Small intestine (tissue), 7 donors: Measurements from ENCODE around the gene GCSAM. TPM values are rescaled to one million over a fixed set of nuclear protein-coding genes. Genes with fewer than 3 reads are reported as not detected.

Experiments used
- DNase-seq, 2 donors: peaks; one replicate each; pipeline versions ENCODE4 v3.0.0 to v3.0.0-alpha.2; 2013
- FAIRE-seq: peaks from 2 replicates; lab custom pipeline; 2012; peaks lifted over from hg19 to GRCh38; lab: Jason Lieb, UNC
- H3K27ac ChIP-seq, 3 donors: one replicate each; pipeline ENCODE4 v1.5.1; 2013; ENCODE audit warnings: low read length in 2 of 3, mild to moderate bottlenecking in 2 of 3, control low read depth in 1 of 3, inconsistent platforms in 1 of 3, low read depth in 1 of 3, moderate library complexity in 1 of 3
- H3K27me3 ChIP-seq, 3 donors: one replicate each; pipeline ENCODE4 v1.6.1; 2013; ENCODE audit warnings: low read length in 3 of 3, inconsistent platforms in 1 of 3; ENCODE audit not compliant: control insufficient read depth in 3 of 3, insufficient read depth in 3 of 3
- H3K36me3 ChIP-seq, 3 donors: one replicate each; pipeline ENCODE4 v1.6.1; 2013; ENCODE audit warnings: low read length in 3 of 3, inconsistent platforms in 1 of 3, low read depth in 1 of 3, mild to moderate bottlenecking in 1 of 3, moderate library complexity in 1 of 3; ENCODE audit not compliant: control insufficient read depth in 3 of 3, insufficient read depth in 2 of 3
- H3K4me1 ChIP-seq, 3 donors: one replicate each; pipeline ENCODE4 v1.6.1; 2013; ENCODE audit warnings: low read length in 2 of 3, inconsistent platforms in 1 of 3, low read depth in 1 of 3, mild to moderate bottlenecking in 1 of 3, moderate library complexity in 1 of 3; ENCODE audit not compliant: control insufficient read depth in 3 of 3, insufficient read depth in 2 of 3
- H3K4me3 ChIP-seq, 3 donors: one replicate each; pipeline ENCODE4 v1.5.1; 2013; ENCODE audit warnings: low read length in 3 of 3, control low read depth in 1 of 3, inconsistent platforms in 1 of 3, low read depth in 1 of 3, mild to moderate bottlenecking in 1 of 3, moderate library complexity in 1 of 3
- H3K9me3 ChIP-seq, 2 donors: one replicate each; pipeline ENCODE4 v1.6.1; 2013; ENCODE audit warnings: low read depth in 1 of 2, low read length in 1 of 2; ENCODE audit not compliant: control insufficient read depth in 2 of 2, insufficient read depth in 1 of 2
- WGBS, 3 donors: extraction: QIAGEN DNeasy Blood & Tissue Kit; methylation state at CpG; one replicate each; pipeline ENCODE4 v1.1.7; 2013; 5-methylcytosine and 5-hydroxymethylcytosine counted together
- polyA plus RNA-seq, 4 donors: library from polyadenylated mRNA; stranded (reverse) in 3 of 4; unstranded in 1 of 4; fragments of 200-250 nt in 3 of 4; fragments of 120-200 nt in 1 of 4; gene quantifications; one replicate each; pipeline versions ENCODE4 v1.2.1 to v1.2.3, GENCODE V29; 2013
- donor health status: healthy with polysubstance abuse.
- donor health status: control.
- donor health status: control.
- donor health status: Bipolar disorder and iron deficiency.
- donor health status: healthy.

Gene GCSAM
- polyA plus RNA-seq, 4 donors = 0.54 to 4.2 (median 1.3) TPM; not detected in 1

- Histone ChIP-seq H3K4me1 (peaks cover 2 to 46% (median 4%) of the 10 kb centered on the region in 3 donors), H3K36me3 (peaks cover 0 to 5% (median 0%) of the 10 kb centered on the region in 3 donors), H3K27ac (peak overlapping the region in 2 of 3 donors; percentile 66 to 74), H3K27me3 (peaks cover 0 to 2% (median 0%) of the 10 kb centered on the region in 3 donors), H3K4me3 (no peak overlapping the region), H3K9me3 (no peaks in the 10 kb centered on the region)
- peak; percentile 20 to 74 for DNase-seq
- FAIRE-seq = no peak
- 74 to 76% (median 76%) methylated on average over 9 of the region's 9 CpGs for WGBS, 3 donors
Measured at GRCh38 chr3:112089956-112090886, 42.8 kb downstream of the GCSAM start.

- H3K9me3 ChIP-seq = no peaks in the 10 kb centered on the region
- no peak overlapping the region for H3K27ac ChIP-seq
- H3K27me3 ChIP-seq = peaks cover 0 to 2% (median 0%) of the 10 kb centered on the region in 3 donors
- FAIRE-seq (no peak), DNase-seq (no peak)
- peaks cover 2 to 56% (median 4%) of the 10 kb centered on the region in 3 donors for H3K4me1 ChIP-seq
- 71 to 74% (median 71%) methylated on average over 4 of the region's 4 CpGs for WGBS, 3 donors
- H3K36me3 ChIP-seq = peaks cover 0 to 2% (median 0%) of the 10 kb centered on the region in 3 donors
- H3K4me3 ChIP-seq = no peak overlapping the region
Measured at GRCh38 chr3:112088944-112089343, 44.1 kb downstream of the GCSAM start.

- DNase-seq = peak in 1 of 2 donors; percentile 12
- peaks cover 2 to 54% (median 5%) of the 10 kb centered on the region in 3 donors for H3K4me1 ChIP-seq
- WGBS, 3 donors = 67 to 89% (median 78%) methylated on average over 5 of the region's 5 CpGs
- peak overlapping the region in 2 of 3 donors; percentile 4 to 76 for H3K4me3 ChIP-seq
- no peak for FAIRE-seq
- H3K9me3 ChIP-seq = no peaks in the 10 kb centered on the region
- no peaks in the 10 kb centered on the region for H3K36me3 ChIP-seq
- peak overlapping the region in 1 of 3 donors; percentile 3 for H3K27ac ChIP-seq
- H3K27me3 ChIP-seq = peaks cover 0 to 2% (median 0%) of the 10 kb centered on the region in 3 donors
Measured at GRCh38 chr3:112087746-112088145, 45.3 kb downstream of the GCSAM start.

- Histone ChIP-seq H3K27me3 (peaks cover 0 to 2% (median 0%) of the 10 kb centered on the region in 3 donors), H3K36me3 (no peaks in the 10 kb centered on the region), H3K4me1 (peaks cover 2 to 48% (median 5%) of the 10 kb centered on the region in 3 donors), H3K4me3 (peak overlapping the region; percentile 24 to 76 (median 56)), H3K27ac (peak overlapping the region; percentile 71 to 89 (median 86)), H3K9me3 (no peaks in the 10 kb centered on the region)
- FAIRE-seq (no peak), DNase-seq (peak in 1 of 2 donors; percentile 18)
- WGBS, 3 donors = 52 to 75% (median 52%) methylated on average over 14 of the region's 14 CpGs
Measured at GRCh38 chr3:112086875-112087524, 46.0 kb downstream of the GCSAM start.

- peaks cover 2 to 46% (median 5%) of the 10 kb centered on the region in 3 donors for H3K4me1 ChIP-seq
- FAIRE-seq = no peak
- peak within 1 kb of the TSS; percentile 71 to 89 (median 87) for H3K27ac ChIP-seq
Measured at GRCh38 chr3:112086076-112086854, 46.8 kb downstream of the GCSAM start, which contains the start of gene C3orf52. Gene C3orf52, plus strand, starts transcription at chr3:112086389. Its CDS starts 19 bp downstream, at chr3:112086408.

GRCh38 chr3:112085735-112086075, 47.3 kb downstream of the GCSAM start:
- peak overlapping the region in 2 of 3 donors; percentile 56 to 76 for H3K4me3 ChIP-seq
- no peaks in the 10 kb centered on the region for H3K9me3 ChIP-seq
- DNase-seq (peak in 1 of 2 donors; percentile 30), FAIRE-seq (no peak)
- peaks cover 0 to 2% (median 0%) of the 10 kb centered on the region in 3 donors for H3K27me3 ChIP-seq
- H3K36me3 ChIP-seq = no peaks in the 10 kb centered on the region
- WGBS, 3 donors = 24 to 31% (median 31%) methylated on average over 12 of the region's 12 CpGs
- peak overlapping the region; percentile 71 to 89 (median 87) for H3K27ac ChIP-seq
- H3K4me1 ChIP-seq = peaks cover 2 to 40% (median 4%) of the 10 kb centered on the region in 3 donors

More at GRCh38 chr3:112086076-112086854, 46.8 kb downstream of the GCSAM start, which contains the start of gene C3orf52:
- WGBS, 3 donors = 1% methylated on average over 49 to 67 of the region's 67 CpGs
- H3K9me3 ChIP-seq = no peaks in the 10 kb centered on the region
- H3K27me3 ChIP-seq = peaks cover 0 to 2% (median 0%) of the 10 kb centered on the region in 3 donors
- peak within 1 kb of the TSS; percentile 24 to 76 (median 56) for H3K4me3 ChIP-seq
- DNase-seq = peak; percentile 90 to 95
- H3K36me3 ChIP-seq = no peaks in the 10 kb centered on the region

GRCh38 chr3:112084980-112085705, 47.9 kb downstream of the GCSAM start:
- Histone ChIP-seq H3K27me3 (peaks cover 0 to 2% (median 0%) of the 10 kb centered on the region in 3 donors), H3K27ac (peak overlapping the region; percentile 71 to 89 (median 87)), H3K9me3 (no peaks in the 10 kb centered on the region), H3K4me1 (peaks cover 2 to 35% (median 4%) of the 10 kb centered on the region in 3 donors), H3K36me3 (no peaks in the 10 kb centered on the region), H3K4me3 (peak overlapping the region in 2 of 3 donors; percentile 56 to 76)
- DNase-seq (peak; percentile 95 to 98), FAIRE-seq (no peak)
- WGBS, 3 donors = 18 to 67% (median 37%) methylated on average over 6 to 7 of the region's 7 CpGs
